Measurements from ENCODE around the gene LIN37. TPM values are rescaled to one million over a fixed set of nuclear protein-coding genes. Genes with fewer than 3 reads are reported as not detected.
A peak's percentile ranks its signal among the peaks of the same experiment; 100 is the strongest.

The LIN37 gene
- total and polyA plus RNA-seq, 2 of the 13 experiments (the other 11 are each of a cell fraction or from before 2014, with no cell fraction given): 6.3 to 8.7 TPM

- TF ChIP-seq LBX2 (CRISPR knock-in tag; IDR thresholded peaks at IDR 0.05; ENCODE audit: borderline replicate concordance) (no peak), CCDC6 (CRISPR knock-in tag; IDR thresholded peaks at IDR 0.05) (no peak; the same call in 1 of the 2 replicates), CEBPG (CRISPR knock-in tag; IDR thresholded peaks at IDR 0.05) (peak; percentile 90), ZNF574 (CRISPR knock-in tag; IDR thresholded peaks at IDR 0.05) (peak; percentile 47; the same call in 1 of the 2 replicates), BRCA1 (CRISPR knock-in tag; IDR thresholded peaks at IDR 0.05) (no peak), SETDB1 (CRISPR knock-in tag; IDR thresholded peaks at IDR 0.05; ENCODE audit: borderline replicate concordance) (no peak), CSRNP1 (CRISPR knock-in tag; IDR thresholded peaks at IDR 0.05) (peak; percentile 42; the same call in 1 of the 2 replicates), ARNTL (CRISPR knock-in tag; IDR thresholded peaks at IDR 0.05) (no peak), ZNF678 (CRISPR knock-in tag; IDR thresholded peaks at IDR 0.05) (0 out of 2 replicates have a peak, but pooled peaks have one; percentile 21), ZNF431 (CRISPR knock-in tag; IDR thresholded peaks at IDR 0.05; ENCODE audit: borderline replicate concordance, low read depth) (no peak), HNRNPLL (IDR thresholded peaks at IDR 0.05; ENCODE audit: low read depth, low read length, poor library complexity, severe bottlenecking) (peak; percentile 96), ZNF709 (CRISPR knock-in tag; IDR thresholded peaks at IDR 0.05) (0 out of 2 replicates have a peak, but pooled peaks have one; percentile 76), RFXAP (CRISPR knock-in tag; IDR thresholded peaks at IDR 0.05; ENCODE audit: borderline replicate concordance) (no peak), ZFP36L2 (CRISPR knock-in tag; IDR thresholded peaks at IDR 0.05) (no peak)
- TF ChIP-seq, protein P1, sequence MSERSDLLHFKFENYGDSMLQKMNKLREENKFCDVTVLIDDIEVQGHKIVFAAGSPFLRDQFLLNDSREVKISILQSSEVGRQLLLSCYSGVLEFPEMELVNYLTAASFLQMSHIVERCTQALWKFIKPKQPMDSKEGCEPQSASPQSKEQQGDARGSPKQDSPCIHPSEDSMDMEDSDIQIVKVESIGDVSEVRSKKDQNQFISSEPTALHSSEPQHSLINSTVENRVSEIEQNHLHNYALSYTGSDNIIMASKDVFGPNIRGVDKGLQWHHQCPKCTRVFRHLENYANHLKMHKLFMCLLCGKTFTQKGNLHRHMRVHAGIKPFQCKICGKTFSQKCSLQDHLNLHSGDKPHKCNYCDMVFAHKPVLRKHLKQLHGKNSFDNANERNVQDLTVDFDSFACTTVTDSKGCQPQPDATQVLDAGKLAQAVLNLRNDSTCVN (CRISPR knock-in tag; IDR thresholded peaks at IDR 0.05; ENCODE audit: borderline replicate concordance): 0 out of 2 replicates have a peak, but pooled peaks have one; percentile 9
- TF ChIP-seq, protein P2, sequence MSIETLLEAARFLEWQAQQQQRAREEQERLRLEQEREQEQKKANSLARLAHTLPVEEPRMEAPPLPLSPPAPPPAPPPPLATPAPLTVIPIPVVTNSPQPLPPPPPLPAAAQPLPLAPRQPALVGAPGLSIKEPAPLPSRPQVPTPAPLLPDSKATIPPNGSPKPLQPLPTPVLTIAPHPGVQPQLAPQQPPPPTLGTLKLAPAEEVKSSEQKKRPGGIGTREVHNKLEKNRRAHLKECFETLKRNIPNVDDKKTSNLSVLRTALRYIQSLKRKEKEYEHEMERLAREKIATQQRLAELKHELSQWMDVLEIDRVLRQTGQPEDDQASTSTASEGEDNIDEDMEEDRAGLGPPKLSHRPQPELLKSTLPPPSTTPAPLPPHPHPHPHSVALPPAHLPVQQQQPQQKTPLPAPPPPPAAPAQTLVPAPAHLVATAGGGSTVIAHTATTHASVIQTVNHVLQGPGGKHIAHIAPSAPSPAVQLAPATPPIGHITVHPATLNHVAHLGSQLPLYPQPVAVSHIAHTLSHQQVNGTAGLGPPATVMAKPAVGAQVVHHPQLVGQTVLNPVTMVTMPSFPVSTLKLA (IDR thresholded peaks at IDR 0.05): peak; percentile 57
- TF ChIP-seq, protein P3, sequence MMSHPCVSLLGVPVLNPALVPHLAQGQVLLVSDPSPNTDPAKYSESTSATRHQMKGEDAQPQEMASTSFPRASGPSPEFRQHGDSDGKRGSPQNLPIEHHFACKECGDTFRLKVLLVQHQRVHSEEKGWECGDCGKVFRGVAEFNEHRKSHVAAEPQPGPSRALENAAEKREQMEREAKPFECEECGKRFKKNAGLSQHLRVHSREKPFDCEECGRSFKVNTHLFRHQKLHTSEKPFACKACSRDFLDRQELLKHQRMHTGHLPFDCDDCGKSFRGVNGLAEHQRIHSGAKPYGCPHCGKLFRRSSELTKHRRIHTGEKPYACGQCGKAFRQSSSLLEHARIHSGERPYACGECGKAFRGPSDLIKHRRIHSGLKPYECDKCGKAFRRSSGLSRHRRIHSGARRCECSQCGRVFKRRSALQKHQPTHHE (CRISPR knock-in tag; IDR thresholded peaks at IDR 0.05; ENCODE audit: borderline replicate concordance): peak; percentile 51
Measured at GRCh38 chr19:35740423-35741202, 7.8 kb upstream of the LIN37 start (continued).
